Stimulated activated CD4-positive, alpha-beta T cell treated with anti-CD3 and anti-CD28 coated beads, Interleukin-4, amount 100 ng/mL, for 24 hours (primary cell): ENCODE results near the gene SYT3.
A peak's percentile ranks its signal among the peaks of the same experiment; 100 is the strongest.

Experiments
- DNase-seq: peaks from one replicate; pipeline ENCODE4 v3.0.0-alpha.2; 2020

The SYT3 gene

GRCh38 chr19:50661023-50661422 is 21.3 kb upstream of the SYT3 start:
- DNase-seq = no peak

- no peak for DNase-seq
Observed at GRCh38 chr19:50660088-50660366, 20.3 kb upstream of the SYT3 start.

GRCh38 chr19:50659318-50660087 is 19.8 kb upstream of the SYT3 start:
- no peak for DNase-seq

GRCh38 chr19:50658441-50659317 is 19.0 kb upstream of the SYT3 start:
- DNase-seq = peak; percentile 48

- peak; percentile 80 for DNase-seq
Observed at GRCh38 chr19:50657712-50658440, 18.2 kb upstream of the SYT3 start.

- DNase-seq = no peak
Observed at GRCh38 chr19:50657222-50657669, 17.6 kb upstream of the SYT3 start.

GRCh38 chr19:50654882-50655281 is 15.2 kb upstream of the SYT3 start:
- DNase-seq = no peak

GRCh38 chr19:50652722-50653121 is 13.0 kb upstream of the SYT3 start:
- DNase-seq = no peak

- no peak for DNase-seq
Observed at GRCh38 chr19:50651174-50651573, 11.5 kb upstream of the SYT3 start.

GRCh38 chr19:50649433-50650391 is 10.0 kb upstream of the SYT3 start, which contains the start of gene C19orf81:
Gene C19orf81, plus strand, starts transcription at chr19:50649445. Its CDS starts 0 bp downstream, at chr19:50649445.
- no peak for DNase-seq

- no peak for DNase-seq
Observed at GRCh38 chr19:50648659-50649058, 9.0 kb upstream of the SYT3 start.

GRCh38 chr19:50647879-50648615 is 8.4 kb upstream of the SYT3 start:
- no peak for DNase-seq

- no peak for DNase-seq
Observed at GRCh38 chr19:50646074-50646807, 6.6 kb upstream of the SYT3 start.

- no peak for DNase-seq
Observed at GRCh38 chr19:50645107-50645506, 5.4 kb upstream of the SYT3 start.

GRCh38 chr19:50644315-50644915 is 4.7 kb upstream of the SYT3 start:
- DNase-seq = no peak

- no peak for DNase-seq
Observed at GRCh38 chr19:50640368-50640767, 687 bp upstream of the SYT3 start.

GRCh38 chr19:50638600-50638999 is 1.1 kb downstream of the SYT3 start:
- no peak for DNase-seq

GRCh38 chr19:50636317-50637085 is 3.2 kb downstream of the SYT3 start:
- DNase-seq = no peak

GRCh38 chr19:50633973-50634372 is 5.7 kb downstream of the SYT3 start:
- DNase-seq = no peak

- no peak for DNase-seq
Observed at GRCh38 chr19:50633359-50633758, 6.3 kb downstream of the SYT3 start.
